GM19193 (cell line): Measurements from ENCODE around the gene MDM4.

Experiments used
- POLR2A ChIP-seq: IDR thresholded peaks from 4 replicates; pipeline ENCODE4 v1.6.1; 2011; ENCODE audit not compliant: insufficient read depth, insufficient read length; ENCODE audit errors: extremely low read depth

Gene MDM4

DNA sequence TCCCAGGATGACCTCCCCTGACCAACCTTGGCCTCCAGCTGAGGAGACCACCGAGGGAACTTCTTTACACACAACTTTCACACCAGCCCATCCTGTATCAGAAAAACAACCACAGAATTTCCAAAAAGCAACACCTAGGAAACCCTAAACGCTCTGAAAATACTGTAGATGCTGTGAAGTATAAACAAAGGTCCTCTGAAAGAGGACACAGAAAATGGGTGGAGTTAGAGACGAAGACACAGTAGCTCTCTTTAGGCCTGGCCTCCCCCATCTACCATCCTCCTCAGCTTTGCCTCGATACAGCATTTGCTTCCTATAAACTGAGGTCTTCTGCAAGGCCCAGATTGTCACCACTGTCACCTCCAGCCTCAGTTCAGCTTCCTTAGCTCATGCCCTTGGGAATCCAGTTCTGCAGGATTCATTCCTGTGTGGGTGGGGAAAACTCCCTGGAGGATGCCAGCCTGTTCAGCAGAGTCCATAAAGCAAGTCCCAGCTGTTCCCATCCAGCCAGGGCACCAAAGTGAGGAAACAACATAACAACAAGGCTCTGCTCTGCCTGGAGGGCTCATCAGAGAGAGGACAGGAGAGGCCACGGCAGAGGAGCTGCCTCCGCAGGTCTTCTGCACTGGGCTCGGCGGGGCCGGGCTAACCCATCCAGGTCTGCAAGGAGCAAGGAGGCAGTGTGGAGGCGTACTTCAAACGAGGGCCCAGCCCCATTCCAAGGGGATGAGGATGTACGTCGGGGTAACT is 36.6 kb upstream of the MDM4 start:
- no peak for TF ChIP-seq POLR2A

DNA sequence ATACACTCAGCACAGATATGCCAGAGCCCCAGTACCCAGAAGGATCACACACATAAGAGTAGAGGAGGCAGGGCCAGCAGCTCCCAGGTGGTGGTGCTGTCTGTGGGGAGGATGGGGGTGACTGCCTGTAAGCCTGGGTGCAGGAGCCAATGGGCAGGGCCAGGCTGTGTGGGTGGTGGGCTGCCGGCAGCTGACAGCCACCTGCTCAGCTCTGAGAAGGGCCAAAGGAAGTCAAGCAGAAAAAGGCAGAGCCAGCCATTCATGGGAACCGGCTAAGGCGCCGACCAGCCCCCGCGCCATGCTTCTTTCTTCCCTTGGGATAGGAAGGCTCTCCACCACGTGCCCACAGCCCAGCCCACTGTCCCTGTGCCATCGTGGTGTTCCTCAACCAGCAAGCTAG is 35.7 kb upstream of the MDM4 start:
- peak; percentile 14 for TF ChIP-seq POLR2A

DNA sequence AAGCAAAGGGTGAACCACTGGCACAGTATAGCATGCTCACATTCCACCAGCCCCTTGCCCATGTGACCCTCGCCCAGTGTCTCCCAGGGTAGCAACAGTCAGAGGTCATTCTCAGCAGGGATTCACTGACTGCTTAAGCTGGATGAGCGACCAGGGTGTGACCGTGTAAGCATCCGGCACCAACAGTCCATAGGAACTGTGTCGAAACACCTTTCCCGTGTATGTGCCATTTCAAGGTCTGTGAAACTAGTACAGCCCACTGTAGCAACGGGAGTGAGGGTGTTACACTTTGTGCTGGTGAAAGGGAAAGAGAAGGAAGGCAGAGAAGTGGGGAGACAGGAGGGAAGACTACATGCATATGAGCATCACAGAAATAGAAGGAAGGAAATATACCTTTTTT is 32.4 kb upstream of the MDM4 start:
- no peak for TF ChIP-seq POLR2A

DNA sequence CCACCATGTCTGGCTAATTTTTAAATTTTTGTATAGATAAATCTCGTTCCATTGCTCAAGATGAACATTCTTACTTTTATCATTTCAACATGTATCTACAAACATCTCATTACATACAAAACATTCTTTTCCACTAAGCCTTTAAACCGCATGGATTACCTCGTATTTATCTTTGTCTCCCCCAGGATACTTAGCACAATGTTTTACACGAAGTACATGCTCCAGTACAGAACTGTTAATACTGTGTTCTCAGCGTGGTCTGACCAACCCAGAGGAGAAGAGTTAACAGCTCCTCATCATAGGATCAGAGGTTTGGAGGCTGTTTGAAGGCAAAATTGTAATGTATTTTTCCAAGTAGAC is 29.0 kb upstream of the MDM4 start:
- TF ChIP-seq POLR2A: no peak

DNA sequence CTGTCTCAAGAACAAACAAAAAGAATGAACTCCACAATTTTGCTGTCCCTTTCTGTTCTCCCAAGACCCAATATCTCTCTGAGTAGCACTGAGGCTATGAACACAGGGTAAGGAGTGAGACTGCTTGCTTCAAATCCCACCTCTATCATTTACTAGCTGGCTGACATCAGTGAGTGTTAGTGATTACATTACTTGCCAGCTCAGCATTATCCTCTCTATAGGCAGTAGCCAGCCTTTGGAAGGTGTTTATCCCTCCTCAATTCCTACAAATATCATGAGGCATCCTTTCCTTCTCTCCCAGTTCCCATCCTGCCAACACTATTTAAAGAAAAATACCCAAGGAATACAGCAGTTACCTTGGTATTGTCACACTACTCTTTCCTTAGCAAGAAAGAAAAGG is 24.6 kb upstream of the MDM4 start:
- no peak for TF ChIP-seq POLR2A

DNA sequence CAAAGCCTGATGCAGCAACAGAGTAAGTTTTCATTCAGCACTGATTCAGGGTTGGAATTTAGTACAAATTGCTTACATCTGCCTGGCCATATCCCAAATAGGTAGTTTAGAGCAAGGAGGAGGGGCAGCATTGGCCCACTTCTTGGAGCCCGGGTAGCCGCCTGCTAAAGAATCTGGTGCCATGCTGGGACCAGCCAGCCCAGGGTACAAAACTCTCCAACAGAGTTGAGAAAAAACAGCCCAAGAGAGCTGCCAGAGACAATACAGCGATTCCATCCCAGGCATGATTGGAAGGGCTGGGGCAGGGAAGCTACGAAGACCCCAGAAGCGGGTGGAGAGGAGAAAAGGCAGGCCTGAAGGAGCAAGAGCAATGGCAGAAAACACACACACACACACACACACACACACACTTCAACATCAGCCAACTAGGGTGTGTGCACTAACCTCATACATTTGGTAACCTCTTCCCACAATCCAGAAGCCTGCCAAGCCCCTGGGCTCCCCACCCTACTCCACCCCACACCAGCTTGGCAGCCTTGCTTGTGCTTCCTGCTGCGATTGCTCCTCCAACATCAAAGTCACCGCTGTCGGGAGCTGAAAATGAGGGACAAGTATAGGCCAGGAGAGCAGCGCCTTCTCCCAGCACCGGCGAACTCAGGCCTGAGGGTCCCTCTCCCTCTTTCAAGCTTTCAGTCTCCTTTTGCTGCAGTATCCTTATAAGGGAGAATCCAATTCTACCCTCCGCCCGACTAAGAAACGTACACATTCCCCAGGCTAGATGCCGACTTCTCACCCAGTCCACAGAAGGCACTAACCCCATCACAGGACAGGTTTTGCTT is 22.8 kb upstream of the MDM4 start:
- no peak for TF ChIP-seq POLR2A

DNA sequence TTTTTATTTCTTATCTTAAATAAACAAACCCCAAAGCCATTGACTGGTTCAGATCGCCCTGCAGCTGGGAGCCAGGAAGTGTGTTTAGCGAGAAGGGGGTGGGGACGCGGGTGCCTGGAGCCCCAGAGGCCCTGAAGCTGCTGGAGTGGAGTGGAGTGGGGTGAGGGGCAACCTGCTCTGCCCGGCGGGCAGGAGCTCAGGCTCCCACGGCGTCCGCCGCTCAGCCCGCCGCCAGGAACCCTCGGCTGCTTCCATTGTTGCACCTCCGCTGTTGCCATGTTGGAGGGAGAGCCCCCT is 22.3 kb upstream of the MDM4 start:
- no peak for TF ChIP-seq POLR2A

DNA sequence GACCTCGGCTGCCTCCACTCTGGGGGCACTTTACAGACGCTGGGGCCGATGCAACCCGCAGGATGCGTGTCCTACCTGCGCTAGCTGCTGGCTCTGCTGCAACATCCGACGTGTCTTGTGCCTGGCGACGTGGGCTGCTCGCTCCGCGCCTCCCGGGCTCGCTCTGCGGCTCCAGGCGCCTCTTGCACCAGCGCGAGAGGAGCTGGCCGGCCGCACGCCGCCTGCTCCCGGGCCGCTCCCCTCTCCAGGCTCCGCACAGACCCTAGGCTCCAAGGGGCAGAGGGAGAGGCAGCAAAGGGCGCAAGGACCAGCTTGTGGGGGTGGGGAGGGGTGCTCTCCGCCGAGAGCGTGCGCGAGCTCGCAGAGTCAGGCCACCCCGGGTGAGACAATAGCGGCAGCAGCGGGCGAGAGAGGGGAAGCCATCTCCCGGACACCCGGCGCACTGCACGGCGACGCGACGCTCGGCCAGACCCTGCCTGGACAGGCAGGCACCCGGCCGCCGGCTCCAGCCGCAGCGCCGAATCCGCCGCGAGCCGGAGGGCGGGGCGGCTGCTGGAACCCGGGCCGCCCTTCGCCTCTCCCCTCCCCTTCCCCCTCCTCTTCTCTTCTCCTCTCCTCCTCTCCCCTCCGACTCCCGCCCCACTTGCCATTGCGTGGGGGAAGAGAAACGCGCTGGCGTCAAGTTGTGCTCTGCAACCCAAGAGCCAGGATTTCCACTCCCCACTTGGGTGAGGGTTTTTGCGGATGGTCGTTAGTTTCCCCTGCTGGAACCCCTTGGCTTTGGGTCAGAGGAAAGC is 21.7 kb upstream of the MDM4 start, which contains the start of gene PIK3C2B:
Gene PIK3C2B, minus strand, starts transcription at position 525 of the 797 bp plus-strand sequence. CDS start 25,003 bp downstream, outside the sequence.
- peak; percentile 58 for TF ChIP-seq POLR2A

DNA sequence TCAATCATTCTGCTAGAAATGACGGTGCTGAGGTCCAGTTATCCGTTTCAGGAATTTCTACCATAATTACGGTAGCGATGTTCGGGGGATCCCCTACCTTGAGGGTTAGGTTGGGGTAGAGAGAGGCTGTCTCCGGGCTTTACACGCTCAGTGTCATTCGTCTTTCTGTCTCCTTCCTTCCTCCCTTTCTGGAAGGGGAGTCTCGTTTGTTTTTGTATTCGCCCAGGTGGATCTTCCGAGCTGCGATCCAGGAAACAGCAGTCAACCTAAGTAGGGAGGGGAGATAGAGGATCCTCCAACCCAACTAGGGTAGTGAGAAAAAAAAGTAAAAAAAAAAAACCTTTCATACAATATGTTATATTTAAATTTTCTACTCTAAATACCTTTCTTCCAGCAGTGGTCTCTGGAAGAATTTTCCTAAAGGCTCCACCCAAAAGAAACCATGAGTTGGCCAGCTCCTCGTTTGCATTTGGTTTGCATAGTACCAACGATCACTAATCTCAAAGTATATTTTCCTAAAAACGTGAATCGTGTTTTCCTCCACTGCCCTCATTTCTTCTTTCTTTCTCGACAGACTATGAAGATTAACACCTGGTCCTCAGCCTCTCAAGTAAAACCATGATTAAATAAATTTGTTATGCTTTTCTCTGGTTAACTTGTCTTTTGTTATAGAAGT is 21.0 kb upstream of the MDM4 start:
- TF ChIP-seq POLR2A: no peak

DNA sequence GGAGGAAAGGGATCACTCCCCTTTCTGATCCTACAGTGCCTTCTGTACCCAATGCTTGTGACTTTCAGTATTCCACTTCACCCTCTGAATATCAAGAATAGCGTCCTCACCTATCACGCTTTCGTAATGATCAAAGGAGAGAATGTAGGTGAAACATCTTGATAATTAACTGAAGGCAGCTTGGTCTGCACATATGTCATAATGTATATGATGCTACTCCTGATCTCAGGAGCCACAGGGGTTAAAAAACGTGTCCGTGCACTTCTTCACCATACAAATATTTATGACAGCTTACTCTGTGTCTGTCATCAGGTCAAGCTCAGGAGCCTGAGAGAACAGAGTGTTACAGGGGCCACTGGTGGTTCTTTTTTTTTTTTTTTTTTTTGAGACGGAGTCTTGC is 20.4 kb upstream of the MDM4 start:
- TF ChIP-seq POLR2A: no peak

DNA sequence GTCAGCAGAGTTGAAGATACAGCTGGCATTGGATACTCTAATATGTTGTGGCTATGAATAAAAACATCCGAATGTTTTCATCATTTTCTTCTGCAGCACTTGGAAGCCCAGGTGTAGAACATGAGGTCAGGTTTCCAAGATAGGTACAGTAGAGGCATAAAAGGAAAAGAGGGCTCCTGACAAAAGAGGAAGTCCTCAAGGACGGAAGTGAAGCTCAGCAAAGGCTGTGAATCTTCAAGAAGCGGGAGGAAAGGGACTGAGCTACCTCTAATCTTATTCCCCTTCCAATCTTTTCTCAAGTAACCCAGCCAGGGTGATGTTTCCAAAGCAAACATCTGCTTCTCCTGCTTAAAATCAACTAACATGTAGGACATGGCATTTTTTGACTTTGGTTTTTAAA is 17.2 kb upstream of the MDM4 start:
- TF ChIP-seq POLR2A: no peak

DNA sequence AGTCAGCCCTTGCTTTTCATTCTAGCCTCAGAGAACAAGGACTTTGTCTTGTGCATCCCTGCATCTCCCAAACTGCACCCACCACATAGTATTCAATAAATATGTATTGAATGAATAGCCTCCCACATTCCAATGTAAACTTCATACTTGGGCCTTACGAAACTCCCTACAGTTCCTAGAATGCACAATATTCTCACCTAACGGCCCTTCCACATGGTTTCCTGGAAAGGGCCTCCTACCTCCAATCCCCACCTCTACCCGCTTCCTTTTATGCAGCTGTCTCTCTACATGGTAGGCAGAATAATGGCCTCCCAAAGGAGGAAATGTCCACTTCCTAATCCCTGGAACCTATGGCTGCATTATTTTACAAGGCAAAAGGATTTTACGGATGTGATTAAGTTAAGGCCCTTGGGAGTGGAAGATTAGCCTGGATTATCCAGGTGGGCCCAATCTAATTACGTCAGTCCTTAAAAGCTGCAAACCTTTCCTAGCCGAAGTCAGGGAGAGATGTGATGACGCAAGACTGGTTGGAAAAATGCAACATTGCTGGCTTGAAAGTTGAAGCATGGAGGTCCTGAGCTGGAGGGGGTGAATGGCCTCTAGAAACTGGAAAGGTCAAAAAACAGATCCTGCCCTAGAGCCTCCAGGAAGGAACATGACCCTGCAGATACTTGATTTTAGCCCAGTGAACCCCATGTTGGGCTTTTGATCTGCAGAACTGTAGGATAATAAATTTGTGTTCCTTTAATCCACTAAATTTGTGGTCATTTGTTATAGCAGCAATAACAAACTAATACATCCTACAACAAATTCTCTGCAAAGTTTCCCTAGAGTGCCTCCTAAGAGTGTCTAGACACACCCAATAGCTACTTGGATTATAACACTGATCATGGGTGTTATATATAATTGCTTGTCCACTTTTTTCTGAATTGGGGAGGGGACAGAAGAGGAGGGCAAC is 16.4 kb upstream of the MDM4 start:
- no peak for TF ChIP-seq POLR2A

DNA sequence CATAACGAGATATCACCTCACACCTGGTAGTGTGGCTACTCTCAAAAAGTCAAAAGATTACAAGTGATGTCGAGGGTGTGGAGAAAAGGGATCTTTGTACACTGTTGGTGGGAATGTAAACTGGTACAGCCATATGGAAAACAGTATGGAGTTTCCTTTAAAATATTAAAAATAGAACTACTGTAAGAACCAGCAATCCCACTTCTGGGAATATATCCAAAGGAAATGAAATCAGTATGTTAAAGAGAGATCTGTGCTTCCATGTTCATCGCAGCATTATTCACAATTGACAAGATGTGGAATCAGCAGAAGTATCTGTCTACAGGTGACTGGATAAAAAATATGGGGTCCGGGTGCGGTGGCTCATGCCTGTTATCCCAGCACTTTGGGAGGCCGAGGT is 14.0 kb upstream of the MDM4 start:
- no peak for TF ChIP-seq POLR2A
